Skin of body (tissue), 2 donors: Measurements from ENCODE around the gene SLC5A11. TPM values are rescaled to one million over a fixed set of nuclear protein-coding genes. Genes with fewer than 3 reads are reported as not detected.
"Not testable (repeated sequence)": the region's sequence is repeated elsewhere in the genome, so short reads cannot be mapped to it uniquely, and the experiment has no call there.

ENCODE experiments used
- DNase-seq: peaks from one replicate; lab custom pipeline; 2025; lab: John Stamatoyannopoulos, UW
- total RNA-seq: library from RNA; depleted of rRNA; stranded (reverse); fragments of >200 nt; gene quantifications from one replicate; pipeline ENCODE4 v1.2.3, GENCODE V29; 2014

SLC5A11 gene
- total RNA-seq, 1 donor from 2014 or later = not detected

GRCh38 chr16:24856871-24857270 lies 11.1 kb downstream of the SLC5A11 start:
- not testable (repeated sequence) for DNase-seq

GRCh38 chr16:24858219-24859041 lies 12.7 kb downstream of the SLC5A11 start:
- DNase-seq = no peak

- DNase-seq = no peak
These were observed 15.7 kb downstream of the SLC5A11 start for GRCh38 chr16:24861461-24861860.

- no peak for DNase-seq
These were observed 18.0 kb downstream of the SLC5A11 start for GRCh38 chr16:24863582-24864437.

GRCh38 chr16:24869033-24869432 lies 23.3 kb downstream of the SLC5A11 start:
- no peak for DNase-seq

GRCh38 chr16:24871891-24872290 lies 26.1 kb downstream of the SLC5A11 start:
- no peak for DNase-seq

- no peak for DNase-seq
These were observed 27.3 kb downstream of the SLC5A11 start for GRCh38 chr16:24873028-24873427.

- no peak for DNase-seq
These were observed 29.7 kb downstream of the SLC5A11 start for GRCh38 chr16:24875466-24875865.

- no peak for DNase-seq
These were observed 30.5 kb downstream of the SLC5A11 start for GRCh38 chr16:24876231-24876630.

GRCh38 chr16:24879684-24880083 lies 33.9 kb downstream of the SLC5A11 start:
- DNase-seq = no peak

- DNase-seq = no peak
These were observed 38.0 kb downstream of the SLC5A11 start for GRCh38 chr16:24883714-24884151.

GRCh38 chr16:24887472-24887871 lies 41.7 kb downstream of the SLC5A11 start:
- no peak for DNase-seq

GRCh38 chr16:24890746-24891145 lies 45.0 kb downstream of the SLC5A11 start:
- DNase-seq = no peak

- DNase-seq = no peak
These were observed 50.7 kb downstream of the SLC5A11 start for GRCh38 chr16:24896439-24896838.

GRCh38 chr16:24897522-24897921 lies 51.8 kb downstream of the SLC5A11 start:
- DNase-seq = not testable (repeated sequence)

- no peak for DNase-seq
These were observed 54.5 kb downstream of the SLC5A11 start for GRCh38 chr16:24900230-24900629.

GRCh38 chr16:24906199-24906808 lies 60.5 kb downstream of the SLC5A11 start:
- DNase-seq = no peak

- DNase-seq = no peak
These were observed 61.1 kb downstream of the SLC5A11 start for GRCh38 chr16:24906901-24907300.

- no peak for DNase-seq
These were observed 63.0 kb downstream of the SLC5A11 start for GRCh38 chr16:24908716-24909115.

- DNase-seq = no peak
These were observed 64.1 kb downstream of the SLC5A11 start for GRCh38 chr16:24909856-24910255.

GRCh38 chr16:24915019-24915418 lies 69.3 kb downstream of the SLC5A11 start:
- no peak for DNase-seq

- no peak for DNase-seq
These were observed 69.8 kb downstream of the SLC5A11 start for GRCh38 chr16:24915576-24915975.
